HG02763 (cell line): ENCODE results near the gene USHBP1.

Experiments
- ATAC-seq: cut with Tn5 transposase; IDR thresholded peaks from one replicate; pipeline ENCODE4 v1.9.1; 2021; ENCODE audit warnings: mild to moderate bottlenecking, moderate library complexity; ENCODE audit not compliant: unreplicated experiment

Gene USHBP1

DNA sequence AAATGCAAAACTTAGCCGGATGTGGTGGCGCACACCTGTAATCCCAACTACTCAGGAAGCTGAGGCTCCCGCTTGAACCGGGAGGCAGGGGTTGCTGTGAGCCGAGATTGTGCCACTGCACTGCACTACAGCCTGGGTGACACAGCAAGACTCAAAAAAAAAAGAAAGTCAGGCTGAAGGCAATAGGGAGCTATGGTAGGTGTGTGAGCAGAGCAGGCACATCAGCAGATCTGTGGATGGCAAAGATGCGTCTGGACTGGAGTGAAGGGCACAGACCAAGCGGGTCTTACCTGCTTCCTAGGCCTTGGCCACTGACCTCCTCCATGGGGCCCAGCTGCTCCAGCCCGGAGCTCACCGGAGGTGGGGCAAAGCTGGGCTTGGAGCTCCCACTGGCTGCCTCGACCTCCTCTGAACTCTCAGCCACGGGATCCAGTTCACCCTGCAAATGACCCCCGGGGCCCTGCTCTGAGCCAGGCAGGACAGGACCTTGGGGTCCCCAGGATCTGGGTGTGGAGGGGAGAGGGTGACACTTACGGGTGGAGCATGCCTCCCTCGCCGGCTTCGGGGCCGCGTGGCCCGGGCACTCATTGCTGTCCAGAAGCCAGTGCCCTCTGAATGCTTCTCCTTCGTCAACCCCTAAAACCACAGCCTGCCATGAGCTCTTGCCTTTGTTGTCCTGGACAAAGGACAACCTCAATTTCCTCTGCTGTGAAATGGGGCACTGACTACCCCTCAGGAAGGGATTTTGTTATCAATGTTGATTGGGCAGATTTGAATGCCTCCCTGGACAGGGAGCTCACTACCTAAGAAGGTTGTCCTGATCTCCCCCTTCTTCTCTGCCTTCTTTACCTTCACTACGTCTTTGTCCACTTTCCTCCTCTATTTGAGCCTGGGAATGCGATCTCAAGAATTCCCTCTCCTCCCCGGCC lies 569 bp downstream of the USHBP1 start:
- ATAC-seq, result no peak

DNA sequence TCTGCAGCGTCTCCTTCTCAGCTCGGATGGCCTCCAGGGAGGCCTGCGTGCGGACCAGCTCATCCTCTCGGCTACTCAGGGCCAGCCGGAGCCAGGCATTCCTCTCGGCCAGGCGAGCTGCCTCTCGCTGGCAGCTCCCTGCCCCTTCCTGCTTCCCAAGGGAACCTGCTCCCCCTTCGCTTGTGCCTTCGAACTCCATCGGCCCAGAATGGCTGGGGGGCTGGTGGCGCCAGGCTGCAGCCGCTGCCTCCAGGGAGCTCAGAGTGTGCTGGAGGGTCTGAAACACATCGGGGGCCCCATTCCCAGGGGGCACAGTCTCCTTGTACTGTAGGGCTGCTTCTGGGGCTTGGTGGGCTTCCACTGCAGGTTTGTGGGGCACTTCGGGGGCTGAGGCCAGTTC lies 2.0 kb downstream of the USHBP1 start:
- no peak for ATAC-seq

- peak; percentile 79 for ATAC-seq
These were observed 3.7 kb downstream of the USHBP1 start for GRCh38 chr19:17260842-17261325.

DNA sequence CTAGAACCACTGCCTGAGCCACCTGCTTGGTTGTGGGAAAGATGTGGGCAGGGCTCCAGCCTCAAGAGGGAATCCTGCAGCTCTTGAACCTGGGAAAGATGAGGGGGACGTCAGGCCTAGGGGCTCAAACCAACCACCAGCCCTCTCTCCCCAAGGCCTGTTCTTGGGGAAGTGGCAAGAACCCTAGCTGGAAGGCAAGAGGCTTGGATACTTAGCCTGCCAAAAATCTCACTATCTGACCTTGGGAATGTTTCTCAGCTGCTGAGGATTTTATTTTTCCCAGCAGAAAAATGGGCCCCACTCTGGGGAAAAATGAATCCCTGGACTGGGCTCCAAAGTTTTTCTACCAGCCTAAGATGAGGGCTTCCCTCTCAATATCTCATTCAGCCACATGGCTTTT lies 4.6 kb downstream of the USHBP1 start:
- no peak for ATAC-seq

- ATAC-seq, result no peak
These were observed 5.3 kb downstream of the USHBP1 start for GRCh38 chr19:17259118-17259780.

GRCh38 chr19:17256130-17256529 lies 8.4 kb downstream of the USHBP1 start:
- ATAC-seq, result no peak

GRCh38 chr19:17255150-17255621 lies 9.4 kb downstream of the USHBP1 start:
- no peak for ATAC-seq

- no peak for ATAC-seq
These were observed 9.9 kb downstream of the USHBP1 start for GRCh38 chr19:17254636-17255035.

DNA sequence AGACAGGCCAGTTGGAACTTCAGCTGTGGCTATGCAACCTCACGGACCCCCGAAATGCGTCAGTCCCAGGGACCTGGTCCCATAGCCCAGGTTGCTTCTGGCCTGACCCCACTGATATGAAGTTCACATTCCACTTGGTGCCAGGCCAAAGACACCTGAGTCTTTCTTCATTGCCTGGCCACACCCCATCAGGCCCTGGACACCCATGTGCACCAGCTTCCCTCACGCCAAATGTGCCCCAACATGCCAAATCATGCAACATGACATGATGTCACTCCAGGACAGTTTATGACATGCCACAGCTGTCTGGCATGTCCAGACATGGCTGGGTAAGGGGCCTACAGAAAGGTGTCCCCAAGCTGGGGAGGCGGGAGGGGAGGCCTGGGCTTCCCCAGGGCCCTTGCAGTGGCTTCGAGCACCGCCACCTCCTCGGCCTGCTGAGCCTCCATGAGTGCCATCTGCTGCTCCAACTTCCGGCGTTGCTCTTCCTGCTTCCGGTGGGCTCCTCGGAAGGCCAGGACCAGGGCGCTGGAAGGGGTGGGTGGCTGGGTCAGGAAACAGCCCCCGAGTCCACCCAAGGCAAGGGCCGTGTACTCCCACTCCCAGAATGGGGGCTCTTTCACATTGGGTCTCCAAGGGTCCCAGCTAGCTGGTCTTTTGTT lies 14.5 kb downstream of the USHBP1 start:
- no peak for ATAC-seq

- no peak for ATAC-seq
These were observed 16.4 kb downstream of the USHBP1 start for GRCh38 chr19:17248011-17248776.

GRCh38 chr19:17246681-17247425 lies 17.7 kb downstream of the USHBP1 start:
- ATAC-seq, result no peak

DNA sequence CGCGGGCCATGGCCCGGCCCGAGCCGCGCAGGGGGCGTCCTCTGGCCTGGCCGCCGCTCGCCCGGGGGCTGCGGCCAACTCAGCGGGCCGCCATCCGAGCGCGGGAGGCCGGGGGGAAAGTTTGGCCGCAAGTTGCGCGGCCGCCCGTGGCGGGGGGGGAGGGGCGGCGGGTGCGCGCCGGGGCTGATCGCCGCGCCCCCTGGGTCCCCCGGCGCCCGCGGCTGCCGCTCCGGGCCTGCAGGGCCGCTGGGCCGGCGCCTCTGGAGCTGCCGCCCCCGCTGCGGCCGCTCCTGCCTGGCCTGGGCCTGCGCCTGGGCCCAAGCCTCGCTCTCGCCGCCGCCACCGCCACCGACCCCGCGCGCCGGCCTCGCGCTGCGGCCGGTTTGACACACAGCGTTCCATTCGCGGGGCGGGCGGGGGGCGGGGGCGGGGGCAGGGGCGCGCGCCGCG lies 19.0 kb downstream of the USHBP1 start, which contains the start of gene NR2F6:
Gene NR2F6 (minus strand): TSS at position 385 of the 450 bp plus-strand sequence. CDS start 699 bp downstream, outside the sequence.
- ATAC-seq, result no peak

- ATAC-seq, result peak; percentile 4
These were observed 19.7 kb downstream of the USHBP1 start for GRCh38 chr19:17244618-17245534.

GRCh38 chr19:17243830-17244617 lies 20.5 kb downstream of the USHBP1 start:
- ATAC-seq, result no peak

DNA sequence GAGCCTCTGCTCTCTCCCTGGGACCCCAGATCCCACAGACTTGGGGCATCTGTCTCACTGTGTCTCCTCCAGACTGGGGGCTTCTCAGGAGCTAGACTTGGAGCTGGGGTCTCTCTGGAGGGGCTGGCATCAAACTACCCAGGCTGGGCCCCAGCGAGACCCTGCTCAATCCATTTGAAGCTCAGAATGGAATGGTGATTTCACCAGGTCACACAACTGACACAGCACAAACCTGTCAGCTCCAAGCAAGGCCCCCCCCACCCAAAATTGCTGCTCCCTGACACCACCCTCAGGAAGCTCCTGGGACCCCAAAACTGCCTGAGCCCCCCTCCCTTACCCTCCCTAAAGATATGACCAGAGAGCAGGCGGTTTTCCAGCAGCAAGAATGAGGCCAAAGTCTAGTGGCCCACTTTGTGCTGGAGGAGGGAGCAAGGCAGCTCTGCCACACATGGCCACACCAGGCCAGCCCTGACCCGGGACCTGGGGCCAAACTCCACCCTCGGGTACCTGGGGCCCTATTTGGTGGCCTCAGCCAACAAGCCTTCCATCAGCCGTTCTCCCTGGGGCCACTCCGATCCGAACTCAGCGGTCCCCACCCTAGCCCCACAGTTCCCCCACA lies 21.2 kb downstream of the USHBP1 start:
- ATAC-seq, result no peak

- no peak for ATAC-seq
These were observed 21.9 kb downstream of the USHBP1 start for GRCh38 chr19:17242431-17243208.
